HG02938 (cell line): ENCODE measurements around the gene FAM124A.
"Not testable (repeated sequence)": the region's sequence is repeated elsewhere in the genome, so short reads cannot be mapped to it uniquely, and the experiment has no call there.

Experiments used
- ATAC-seq: cut with Tn5 transposase; IDR thresholded peaks from one replicate; pipeline ENCODE4 v1.9.1; 2021; ENCODE audit warnings: mild to moderate bottlenecking, moderate library complexity; ENCODE audit not compliant: unreplicated experiment

The FAM124A gene

GRCh38 chr13:51267622-51268021 is 45.4 kb downstream of the FAM124A start:
- no peak for ATAC-seq

DNA sequence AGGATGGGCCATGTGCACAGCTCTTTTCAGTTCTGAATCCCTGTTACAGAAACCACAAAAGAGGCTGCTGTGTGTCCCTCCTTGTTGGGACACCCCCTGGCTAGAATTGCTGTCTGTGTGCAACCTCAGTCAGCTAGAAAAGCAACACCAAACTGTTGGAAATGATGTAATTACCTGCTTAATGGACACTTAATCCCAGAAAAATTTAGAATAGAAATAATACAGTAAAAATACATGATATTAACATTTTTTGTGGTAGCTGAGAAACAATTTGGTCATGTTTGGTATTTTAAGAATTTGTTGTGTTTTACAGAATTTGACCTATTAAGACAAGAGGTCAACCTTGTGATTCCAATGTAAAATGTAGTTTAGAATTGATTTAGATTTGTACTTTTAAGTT is 46.8 kb downstream of the FAM124A start:
- no peak for ATAC-seq

- no peak for ATAC-seq
Measured at GRCh38 chr13:51270623-51271415, 48.6 kb downstream of the FAM124A start.

GRCh38 chr13:51271528-51272085 is 49.4 kb downstream of the FAM124A start:
- ATAC-seq: no peak

DNA sequence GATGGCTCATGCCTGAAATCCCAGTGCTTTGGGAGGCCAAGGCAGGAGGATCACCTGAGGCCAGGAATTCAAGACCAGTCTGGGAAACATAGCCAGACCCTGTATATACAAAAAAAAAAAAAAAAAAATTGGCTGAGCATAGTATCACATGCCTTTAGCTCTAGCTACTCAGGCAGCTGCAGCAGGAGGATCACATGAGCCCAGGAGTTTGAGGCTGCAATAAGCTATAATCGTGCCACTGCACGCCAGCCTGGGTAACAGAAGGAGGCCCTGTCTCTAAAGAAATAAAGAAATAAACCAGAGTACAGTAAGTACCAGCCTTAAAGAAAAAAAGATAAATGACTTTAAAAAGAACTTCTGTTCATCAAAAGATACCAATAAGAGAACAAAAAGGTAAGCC is 52.9 kb downstream of the FAM124A start:
- ATAC-seq: no peak

GRCh38 chr13:51276636-51277035 is 54.4 kb downstream of the FAM124A start:
- no peak for ATAC-seq

GRCh38 chr13:51277928-51278327 is 55.7 kb downstream of the FAM124A start:
- no peak for ATAC-seq

DNA sequence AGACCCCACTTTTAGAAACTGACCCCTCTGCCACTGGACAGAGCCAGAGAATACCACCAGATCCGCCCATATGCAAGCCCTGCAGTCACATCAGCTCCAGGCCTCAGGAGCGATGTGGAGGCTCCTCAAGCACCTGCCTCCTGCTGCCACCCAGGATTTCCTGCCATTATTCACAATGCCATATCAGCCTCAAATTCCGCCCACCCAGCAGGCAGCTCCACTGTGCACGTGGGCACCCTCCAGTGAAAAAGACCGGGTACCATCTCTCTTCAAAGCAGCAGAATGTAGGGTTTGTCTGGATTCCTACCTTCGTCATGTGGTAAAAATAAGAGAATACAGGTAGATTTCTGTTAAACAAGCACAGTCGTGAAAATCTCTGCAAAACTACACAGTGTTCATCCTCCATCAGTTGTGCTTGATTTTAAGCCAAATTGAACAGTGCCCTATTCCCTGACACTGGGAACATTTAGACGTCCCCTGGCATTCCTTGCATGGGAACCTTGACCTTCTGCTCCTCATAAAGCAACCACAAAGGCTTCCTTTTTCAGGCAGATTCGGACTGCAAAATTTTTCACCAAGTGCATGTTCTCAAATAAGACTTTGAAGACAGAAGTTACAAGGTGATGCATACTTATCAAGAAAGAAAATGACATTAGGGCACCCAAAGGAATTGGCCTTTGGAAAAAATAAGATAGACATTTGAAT is 56.4 kb downstream of the FAM124A start:
- no peak for ATAC-seq

DNA sequence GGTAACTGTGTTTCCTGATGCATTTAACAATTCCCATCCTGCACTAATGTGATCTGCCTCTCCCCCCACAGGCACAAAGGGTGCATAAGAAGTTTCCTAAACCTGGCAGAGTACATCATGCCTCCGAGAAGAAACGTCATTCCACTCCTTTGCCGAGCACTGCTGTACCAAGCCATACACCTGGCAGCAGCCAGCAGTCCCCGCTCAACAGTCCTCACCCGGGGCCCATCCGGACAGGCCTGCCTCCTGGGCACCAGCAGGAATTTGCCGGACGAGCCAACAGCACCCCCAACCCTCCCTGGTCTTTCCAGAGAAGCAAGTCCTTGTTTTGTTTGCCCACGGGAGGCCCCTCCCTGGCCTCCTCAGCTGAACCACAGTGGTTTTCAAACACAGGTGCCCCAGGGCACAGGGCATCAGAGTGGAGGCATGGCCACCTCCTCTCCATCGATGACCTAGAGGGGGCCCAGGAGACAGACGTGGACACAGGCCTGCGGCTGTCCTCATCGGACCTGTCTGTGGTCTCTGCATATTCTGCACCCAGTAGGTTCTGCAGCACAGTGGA is 58.3 kb downstream of the FAM124A start:
- no peak for ATAC-seq

DNA sequence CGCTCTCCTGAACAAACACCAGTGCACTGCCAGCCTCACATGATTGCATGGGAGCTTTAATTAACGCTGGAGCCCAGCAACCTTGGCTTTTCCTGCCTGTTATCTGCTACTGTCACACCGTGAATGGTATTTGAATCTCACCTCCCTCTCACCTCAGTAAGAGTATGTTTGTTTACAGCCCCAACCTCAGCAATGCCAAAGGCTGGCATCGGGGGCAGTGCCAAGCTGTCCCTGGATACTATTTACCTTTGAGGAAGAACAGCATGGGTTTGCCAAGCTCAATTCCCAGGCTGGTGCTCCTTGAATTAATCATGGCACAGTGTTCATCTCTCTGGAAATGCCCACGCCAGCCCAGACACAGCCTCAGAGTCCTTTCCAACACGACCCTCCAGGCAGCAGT is 60.1 kb downstream of the FAM124A start:
- ATAC-seq: no peak

DNA sequence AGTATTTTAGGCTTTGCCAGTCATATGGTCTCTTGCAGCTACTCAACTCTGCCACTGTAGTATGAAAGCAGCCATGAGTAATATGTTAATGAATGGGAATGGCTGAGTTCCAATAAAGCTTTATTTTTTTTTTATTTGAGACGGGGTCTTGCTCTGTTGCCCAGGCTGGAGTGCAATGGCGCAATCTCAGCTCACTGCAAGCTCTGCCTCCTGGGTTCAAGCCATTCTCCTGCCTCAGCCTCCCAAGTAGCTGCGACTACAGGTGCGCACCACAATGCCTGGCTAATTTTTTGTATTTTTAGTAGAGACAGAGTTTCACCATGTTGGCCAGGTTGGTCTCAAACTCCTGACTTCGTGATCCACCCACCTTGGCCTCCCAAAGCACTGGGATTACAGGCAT is 60.7 kb downstream of the FAM124A start:
- not testable (repeated sequence) for ATAC-seq

DNA sequence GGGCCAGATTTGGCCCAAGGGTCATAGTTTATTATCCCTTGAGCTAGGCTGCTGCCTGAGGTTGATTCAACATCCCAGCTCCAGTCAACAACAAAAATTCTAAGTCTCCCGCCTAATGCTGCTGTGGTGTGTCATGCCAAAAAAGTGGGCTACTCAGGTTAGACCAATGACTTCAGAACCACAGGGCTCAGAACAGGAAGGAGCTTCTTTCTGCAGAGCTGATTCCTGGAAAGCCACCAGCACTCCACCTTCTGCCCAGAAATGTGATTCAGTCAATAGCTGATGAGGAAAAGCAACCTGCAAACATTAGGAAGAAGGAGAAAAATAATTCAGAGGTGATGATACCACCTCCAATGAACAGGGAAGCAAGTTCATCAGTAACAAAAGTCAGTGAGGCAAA is 61.2 kb downstream of the FAM124A start:
- ATAC-seq: no peak

- no peak for ATAC-seq
Measured at GRCh38 chr13:51284339-51284738, 62.1 kb downstream of the FAM124A start.

GRCh38 chr13:51286135-51287002 is 64.2 kb downstream of the FAM124A start:
- ATAC-seq: peak; percentile 59

GRCh38 chr13:51287758-51288157 is 65.6 kb downstream of the FAM124A start:
- no peak for ATAC-seq

- ATAC-seq: not testable (repeated sequence)
Measured at GRCh38 chr13:51288254-51288653, 66.1 kb downstream of the FAM124A start.

DNA sequence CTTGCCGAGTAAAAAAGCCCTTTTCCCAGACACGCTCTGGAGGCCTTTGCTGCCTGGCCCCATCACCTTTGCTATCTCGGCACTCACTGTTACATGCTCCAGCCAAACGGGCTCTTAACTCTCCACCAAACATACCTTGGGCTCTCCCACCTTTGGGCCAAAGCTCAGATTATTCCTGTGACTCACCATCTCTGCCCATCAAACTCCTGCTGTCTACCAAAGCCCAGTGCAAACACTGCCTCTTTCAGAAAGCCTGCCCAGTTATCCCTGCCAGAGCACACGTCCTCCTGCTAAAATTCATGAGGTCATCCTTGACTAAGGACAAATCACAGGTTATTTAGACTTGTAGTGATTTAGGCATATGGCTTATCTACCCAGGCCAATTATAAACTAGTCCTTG is 69.1 kb downstream of the FAM124A start:
- no peak for ATAC-seq

GRCh38 chr13:51292000-51292565 is 69.9 kb downstream of the FAM124A start:
- ATAC-seq: no peak

DNA sequence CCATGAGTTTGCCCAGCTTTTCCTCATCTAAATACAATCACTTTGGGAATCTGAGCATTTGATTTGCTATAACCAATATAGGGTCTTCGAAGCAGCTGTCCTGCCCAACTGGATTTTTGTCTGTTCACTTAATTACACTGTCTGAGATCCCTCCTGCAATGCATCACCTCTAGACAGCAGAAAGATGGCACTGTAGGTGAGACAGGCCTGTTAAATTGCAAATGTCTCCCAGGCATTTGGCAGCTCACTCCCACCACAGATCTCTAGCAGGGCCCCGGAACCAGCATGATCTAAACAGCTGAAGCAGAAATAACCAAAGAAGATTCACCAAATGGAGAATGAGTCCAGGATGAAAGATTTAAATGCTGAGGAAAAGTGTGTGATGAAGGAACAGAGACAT is 75.4 kb downstream of the FAM124A start:
- ATAC-seq: no peak

DNA sequence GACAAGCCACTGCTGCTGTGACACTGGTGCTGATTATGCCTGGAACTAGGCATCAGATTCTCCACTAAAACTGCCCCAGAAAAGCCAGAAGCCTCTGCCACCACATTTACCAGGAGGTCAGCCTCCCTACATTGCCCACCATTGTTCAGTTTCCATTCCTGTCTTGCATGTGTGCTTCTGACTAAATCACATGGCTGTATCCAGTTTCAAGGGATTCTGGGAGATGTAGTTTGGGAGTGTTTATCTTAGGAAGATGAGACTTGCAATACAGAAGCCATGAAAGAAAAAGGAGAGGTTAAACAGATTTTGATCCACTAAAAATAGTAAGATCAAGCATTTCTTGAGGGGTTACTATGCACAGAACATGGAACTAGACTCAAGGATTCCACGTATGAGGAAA is 76.6 kb downstream of the FAM124A start:
- no peak for ATAC-seq
